H9 (cell line): ENCODE results near the gene MFN2. TPM values are rescaled to one million over a fixed set of nuclear protein-coding genes. Genes with fewer than 3 reads are reported as not detected.

Experiments
- DNase-seq: peaks from one replicate; pipeline ENCODE4 v3.0.0-alpha.2; 2017
- H2AFZ ChIP-seq: one replicate; pipeline ENCODE4 v1.6.1; 2013; ENCODE audit warnings: mild to moderate bottlenecking, low read length, control low read depth, moderate library complexity
- H2AK5ac ChIP-seq: 2 replicates; pipeline ENCODE4 v1.6.1; 2013; ENCODE audit warnings: low read length, control low read depth, mixed read lengths; ENCODE audit not compliant: insufficient read length
- H2BK120ac ChIP-seq: one replicate; pipeline ENCODE4 v1.6.1; 2013; ENCODE audit warnings: low read depth, mild to moderate bottlenecking, low read length, control low read depth, inconsistent platforms; ENCODE audit not compliant: poor library complexity, severe bottlenecking
- H2BK12ac ChIP-seq: 2 replicates; pipeline ENCODE4 v1.6.1; 2013; ENCODE audit warnings: low read length, control low read depth, mixed read lengths, low read depth; ENCODE audit not compliant: insufficient read length
- H2BK15ac ChIP-seq: 2 replicates; pipeline ENCODE4 v1.6.1; 2013; ENCODE audit warnings: low read depth, low read length, control low read depth
- H2BK20ac ChIP-seq: one replicate; pipeline ENCODE4 v1.6.1; 2013; ENCODE audit warnings: low read depth, mild to moderate bottlenecking, low read length, control low read depth, inconsistent platforms; ENCODE audit not compliant: poor library complexity, severe bottlenecking
- H2BK5ac ChIP-seq: 2 replicates; pipeline ENCODE4 v1.6.1; 2013; ENCODE audit warnings: low read length, control low read depth, mixed read lengths; ENCODE audit not compliant: insufficient read length
- H3K14ac ChIP-seq: 2 replicates; pipeline ENCODE4 v1.6.1; 2013; ENCODE audit warnings: low read length, control low read depth; ENCODE audit not compliant: insufficient read depth
- H3K18ac ChIP-seq: 2 replicates; pipeline ENCODE4 v1.6.1; 2013; ENCODE audit warnings: low read depth, mild to moderate bottlenecking, mixed read lengths, low read length, control low read depth; ENCODE audit not compliant: insufficient read length
- H3K23ac ChIP-seq: 2 replicates; pipeline ENCODE4 v1.6.1; 2013; ENCODE audit warnings: low read length, control low read depth, mixed read lengths, low read depth; ENCODE audit not compliant: insufficient read length
- H3K23me2 ChIP-seq: 2 replicates; pipeline ENCODE4 v1.6.1; 2013; ENCODE audit warnings: low read depth, mild to moderate bottlenecking, mixed read lengths, low read length, control low read depth; ENCODE audit not compliant: insufficient read length, poor library complexity, severe bottlenecking
- H3K27ac ChIP-seq: 2 replicates; pipeline ENCODE4 v1.5.1; 2013; ENCODE audit warnings: low read length, control low read depth, mixed read lengths, low read depth; ENCODE audit not compliant: insufficient read length
- H3K27me3 ChIP-seq: 2 replicates; pipeline ENCODE4 v1.6.1; 2013; ENCODE audit warnings: low read length, control low read depth, inconsistent platforms; ENCODE audit not compliant: insufficient read depth
- H3K4ac ChIP-seq: 2 replicates; pipeline ENCODE4 v1.6.1; 2013; ENCODE audit warnings: low read depth, mild to moderate bottlenecking, control low read depth, inconsistent platforms, low read length, moderate library complexity
- H3K4me1 ChIP-seq: 2 replicates; pipeline ENCODE4 v1.6.1; 2013; ENCODE audit warnings: low read length, control low read depth, inconsistent platforms; ENCODE audit not compliant: insufficient read depth
- H3K4me2 ChIP-seq: 2 replicates; pipeline ENCODE4 v1.6.1; 2013; ENCODE audit warnings: low read length, control low read depth, mixed read lengths; ENCODE audit not compliant: insufficient read length, insufficient read depth
- H3K56ac ChIP-seq: 2 replicates; pipeline ENCODE4 v1.6.1; 2013; ENCODE audit warnings: low read depth, mild to moderate bottlenecking, mixed read lengths, low read length, control low read depth; ENCODE audit not compliant: insufficient read length
- H3K79me1 ChIP-seq: 2 replicates; pipeline ENCODE4 v1.6.1; 2013; ENCODE audit warnings: low read depth, mild to moderate bottlenecking, moderate library complexity, low read length, control low read depth, inconsistent platforms; ENCODE audit not compliant: insufficient read depth, poor library complexity, severe bottlenecking
- H3K79me2 ChIP-seq: 2 replicates; pipeline ENCODE4 v1.6.1; 2013; ENCODE audit warnings: low read length, control low read depth, inconsistent platforms; ENCODE audit not compliant: insufficient read depth
- H3K9ac ChIP-seq: 2 replicates; pipeline ENCODE4 v1.6.1; 2013; ENCODE audit warnings: low read length, control low read depth, mixed read lengths; ENCODE audit not compliant: insufficient read length; ENCODE audit errors: extremely low read depth
- H3K9me3 ChIP-seq: one replicate; pipeline ENCODE4 v1.6.1; 2013; ENCODE audit warnings: low read depth, low read length, inconsistent platforms; ENCODE audit not compliant: control insufficient read depth
- H3T11ph ChIP-seq: one replicate; pipeline ENCODE4 v1.6.1; 2013; ENCODE audit warnings: mild to moderate bottlenecking, low read length, control low read depth, inconsistent platforms
- H4K20me1 ChIP-seq: one replicate; pipeline ENCODE4 v1.6.1; 2013; ENCODE audit not compliant: control insufficient read depth, insufficient read length, insufficient read depth
- H4K5ac ChIP-seq: 2 replicates; pipeline ENCODE4 v1.6.1; 2013; ENCODE audit warnings: low read depth, mild to moderate bottlenecking, mixed read lengths, low read length, control low read depth; ENCODE audit not compliant: insufficient read length
- H4K8ac ChIP-seq: replicated peaks from 2 replicates; pipeline ENCODE4 v1.6.1; 2013; ENCODE audit warnings: low read length, control low read depth, mixed read lengths, low read depth; ENCODE audit not compliant: insufficient read length
- H4K91ac ChIP-seq: 2 replicates; pipeline ENCODE4 v1.6.1; 2013; ENCODE audit warnings: low read depth, mild to moderate bottlenecking, moderate library complexity, mixed read lengths, low read length, control low read depth; ENCODE audit not compliant: insufficient read length
- H3K27ac Mint-ChIP-seq, 3 experiments: 2 replicates in 2 of 3; 3 replicates in 1 of 3; pipeline ENCODE4 v1.8.0; 2020 to 2021; ENCODE audit warnings: mixed read lengths in 3 of 3, mild to moderate bottlenecking in 1 of 3, moderate library complexity in 1 of 3
- H3K27me3 Mint-ChIP-seq: 2 replicates; pipeline ENCODE4 v1.8.0; 2021; ENCODE audit warnings: low read depth, mild to moderate bottlenecking, moderate library complexity, mixed read lengths
- H3K36me3 Mint-ChIP-seq, 3 experiments: 2 replicates in 2 of 3; 3 replicates in 1 of 3; pipeline ENCODE4 v1.8.0; 2020 to 2021; ENCODE audit warnings: low read depth in 3 of 3, mixed read lengths in 3 of 3; ENCODE audit not compliant: insufficient read depth in 1 of 3
- H3K4me1 Mint-ChIP-seq, 2 experiments: 2 replicates each; pipeline ENCODE4 v1.8.0; 2020; ENCODE audit warnings: mixed read lengths in 2 of 2
- H3K4me3 Mint-ChIP-seq, 2 experiments: 2 replicates in 1 of 2; 3 replicates in 1 of 2; pipeline ENCODE4 v1.8.0; 2020 to 2021; ENCODE audit warnings: mild to moderate bottlenecking in 2 of 2, mixed read lengths in 2 of 2, moderate library complexity in 1 of 2
- H3K9me3 Mint-ChIP-seq, 2 experiments: 2 replicates in 1 of 2; 3 replicates in 1 of 2; pipeline ENCODE4 v1.8.0; 2020; ENCODE audit warnings: mild to moderate bottlenecking in 2 of 2, mixed read lengths in 2 of 2, moderate library complexity in 1 of 2
- total RNA-seq: library from RNA; stranded (reverse); gene quantifications from 2 replicates; pipeline ENCODE4 v1.2.1, GENCODE V29; 2021
- TF ChIP-seq, protein P1 (sequence below): fragments of 200-600 bp; sonication (generic); conservative IDR thresholded peaks from 3 replicates; pipeline ENCODE4 v1.8.0; 2021; ENCODE audit warnings: antibody characterized with exemption, mild to moderate bottlenecking

MFN2 gene
- total RNA-seq, 1 experiment from 2014 or later, result 61.4 TPM

GRCh38 chr1:12057382-12057781 is 77.1 kb downstream of the MFN2 start:
- no peaks in the 10 kb centered on the region for H3K79me1 ChIP-seq
- TF ChIP-seq, protein P1, sequence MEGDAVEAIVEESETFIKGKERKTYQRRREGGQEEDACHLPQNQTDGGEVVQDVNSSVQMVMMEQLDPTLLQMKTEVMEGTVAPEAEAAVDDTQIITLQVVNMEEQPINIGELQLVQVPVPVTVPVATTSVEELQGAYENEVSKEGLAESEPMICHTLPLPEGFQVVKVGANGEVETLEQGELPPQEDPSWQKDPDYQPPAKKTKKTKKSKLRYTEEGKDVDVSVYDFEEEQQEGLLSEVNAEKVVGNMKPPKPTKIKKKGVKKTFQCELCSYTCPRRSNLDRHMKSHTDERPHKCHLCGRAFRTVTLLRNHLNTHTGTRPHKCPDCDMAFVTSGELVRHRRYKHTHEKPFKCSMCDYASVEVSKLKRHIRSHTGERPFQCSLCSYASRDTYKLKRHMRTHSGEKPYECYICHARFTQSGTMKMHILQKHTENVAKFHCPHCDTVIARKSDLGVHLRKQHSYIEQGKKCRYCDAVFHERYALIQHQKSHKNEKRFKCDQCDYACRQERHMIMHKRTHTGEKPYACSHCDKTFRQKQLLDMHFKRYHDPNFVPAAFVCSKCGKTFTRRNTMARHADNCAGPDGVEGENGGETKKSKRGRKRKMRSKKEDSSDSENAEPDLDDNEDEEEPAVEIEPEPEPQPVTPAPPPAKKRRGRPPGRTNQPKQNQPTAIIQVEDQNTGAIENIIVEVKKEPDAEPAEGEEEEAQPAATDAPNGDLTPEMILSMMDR, result no peak
- no peaks in the 10 kb centered on the region for H3K79me2 ChIP-seq
- no peak overlapping the region for H3T11ph ChIP-seq
- H3K4me1 ChIP-seq, result no peaks in the 10 kb centered on the region
- no peak overlapping the region for H3K4ac ChIP-seq
- H2AK5ac ChIP-seq, result no peak overlapping the region
- peaks cover 4 to 6% of the 10 kb centered on the region in 2 experiments; a peak in 4 of 5 replicates for H3K9me3 Mint-ChIP-seq
- H2BK12ac ChIP-seq, result no peak overlapping the region
- no peak overlapping the region for H3K56ac ChIP-seq
- peaks cover 34% of the 10 kb centered on the region for H3K27me3 Mint-ChIP-seq
- no peak overlapping the region for H2BK15ac ChIP-seq
- no peak overlapping the region for H4K5ac ChIP-seq
- no peak overlapping the region for H3K9ac ChIP-seq
- H3K36me3 Mint-ChIP-seq, result peaks cover 0 to 2% (median 0%) of the 10 kb centered on the region in 3 experiments; a peak in 1 of 7 replicates
- DNase-seq, result no peak
- H3K23me2 ChIP-seq, result no peaks in the 10 kb centered on the region
- H3K23ac ChIP-seq, result no peak overlapping the region
- H4K8ac ChIP-seq, result no peak overlapping the region
- H2AFZ ChIP-seq, result no peak overlapping the region
- peaks cover under 1 to 9% of the 10 kb centered on the region in 2 experiments for H3K4me1 Mint-ChIP-seq
- H2BK20ac ChIP-seq, result no peak overlapping the region
- no peak overlapping the region for H3K4me3 Mint-ChIP-seq
- H3K4me2 ChIP-seq, result no peak overlapping the region
- H2BK120ac ChIP-seq, result no peak overlapping the region
- H3K27ac Mint-ChIP-seq, result no peak overlapping the region
- no peak overlapping the region for H3K27ac ChIP-seq
- no peaks in the 10 kb centered on the region for H3K9me3 ChIP-seq
- H2BK5ac ChIP-seq, result no peak overlapping the region
- peak overlapping the region; percentile 33 for H4K91ac ChIP-seq
- no peak overlapping the region for H3K14ac ChIP-seq
- no peak overlapping the region for H3K18ac ChIP-seq
- H4K20me1 ChIP-seq, result peaks cover 2% of the 10 kb centered on the region
- H3K27me3 ChIP-seq, result no peaks in the 10 kb centered on the region
